Uterus (tissue), 4 donors: ENCODE data around the gene PRKAG2. TPM values are rescaled to one million over a fixed set of nuclear protein-coding genes. Genes with fewer than 3 reads are reported as not detected.

Experiments used
- DNase-seq, 2 donors: peaks; one replicate each; pipeline ENCODE4 v3.0.0-alpha.2; 2019 to 2020
- H3K27ac ChIP-seq, 2 donors: fragments of 200-600 bp; sonication (generic); 1 replicate in 1 of 2; 2 replicates in 1 of 2; pipeline ENCODE4 v1.5.1; 2016 to 2018
- H3K27me3 ChIP-seq, 2 donors: fragments of 200-600 bp; sonication (generic); one replicate each; pipeline ENCODE4 v1.5.1; 2018 to 2019; ENCODE audit warnings: control low read depth in 1 of 2
- H3K36me3 ChIP-seq, 2 donors: fragments of 200-600 bp; sonication (generic); one replicate each; pipeline ENCODE4 v1.5.1; 2019; ENCODE audit warnings: control low read depth in 1 of 2
- H3K4me1 ChIP-seq, 2 donors: fragments of 200-600 bp; sonication (generic); one replicate each; pipeline ENCODE4 v1.5.1; 2018 to 2019; ENCODE audit warnings: control low read depth in 1 of 2
- H3K4me3 ChIP-seq, 2 donors: fragments of 200-600 bp; sonication (generic); 1 replicate in 1 of 2; 2 replicates in 1 of 2; pipeline ENCODE4 v1.5.1; 2018 to 2019; ENCODE audit warnings: mild to moderate bottlenecking in 1 of 2
- H3K9me3 ChIP-seq, 2 donors: fragments of 200-600 bp; sonication (generic); one replicate each; pipeline ENCODE4 v1.5.1; 2019; ENCODE audit warnings: control low read depth in 1 of 2
- CTCF ChIP-seq, 4 experiments: fragments of 200-600 bp in 2 of 4; fragments of 450-650 bp in 2 of 4; sonication (generic) in 2 of 4; IDR thresholded peaks; one replicate each; pipeline ENCODE4 v1.5.1; 2016 to 2019; ENCODE audit warnings: antibody characterized with exemption in 4 of 4, mild to moderate bottlenecking in 2 of 4, moderate library complexity in 1 of 4
- POLR2A ChIP-seq, 2 donors: fragments of 450-650 bp; IDR thresholded peaks; one replicate each; pipeline ENCODE4 v1.6.1; 2016; ENCODE audit warnings: antibody characterized with exemption in 2 of 2, mild to moderate bottlenecking in 1 of 2, moderate library complexity in 1 of 2
- intact Hi-C: fragments of 100-400 bp; cut with DNase I; formaldehyde crosslinking; loops from one replicate; pipeline ENCODE4 v1.15.1; 2023; ENCODE audit warnings: low total_unique reads
- total RNA-seq, 4 donors: library from RNA; depleted of rRNA in 3 of 4; stranded (reverse); fragments of >200 nt in 3 of 4; gene quantifications; one replicate each; pipeline versions ENCODE4 v1.1.0 to v1.2.4, GENCODE V29; 2014 to 2023
- donor health status: DM: yes; HTN: yes; CAD: no.

Gene PRKAG2
- total RNA-seq, 4 donors from 2014 or later = 15.1 to 66.2 (median 33.6) TPM

- H3K36me3 ChIP-seq = no peaks in the 10 kb centered on the region
- no peaks in the 10 kb centered on the region for H3K27me3 ChIP-seq
- no peak overlapping the region for H3K27ac ChIP-seq
- intact Hi-C loops = no loop called here
- H3K9me3 ChIP-seq = no peaks in the 10 kb centered on the region
- no peak for DNase-seq
- H3K4me1 ChIP-seq = no peaks in the 10 kb centered on the region
- no peak for TF ChIP-seq CTCF (IDR thresholded peaks at IDR 0.05)
- no peak for TF ChIP-seq POLR2A (IDR thresholded peaks at IDR 0.05)
- no peak overlapping the region for H3K4me3 ChIP-seq
Measured at GRCh38 chr7:151657173-151657572, 219.7 kb downstream of the PRKAG2 start.

- no peaks in the 10 kb centered on the region for H3K9me3 ChIP-seq
- no peak overlapping the region for H3K4me3 ChIP-seq
- no peak overlapping the region for H3K27ac ChIP-seq
- TF ChIP-seq CTCF (IDR thresholded peaks at IDR 0.05) (no peak), POLR2A (IDR thresholded peaks at IDR 0.05) (no peak)
- H3K36me3 ChIP-seq = no peaks in the 10 kb centered on the region
- intact Hi-C loops = no loop called here
- DNase-seq = no peak
- no peaks in the 10 kb centered on the region for H3K27me3 ChIP-seq
- peaks cover 0 to 12% of the 10 kb centered on the region in 2 donors for H3K4me1 ChIP-seq
Measured at GRCh38 chr7:151655555-151655954, 221.4 kb downstream of the PRKAG2 start.

DNA sequence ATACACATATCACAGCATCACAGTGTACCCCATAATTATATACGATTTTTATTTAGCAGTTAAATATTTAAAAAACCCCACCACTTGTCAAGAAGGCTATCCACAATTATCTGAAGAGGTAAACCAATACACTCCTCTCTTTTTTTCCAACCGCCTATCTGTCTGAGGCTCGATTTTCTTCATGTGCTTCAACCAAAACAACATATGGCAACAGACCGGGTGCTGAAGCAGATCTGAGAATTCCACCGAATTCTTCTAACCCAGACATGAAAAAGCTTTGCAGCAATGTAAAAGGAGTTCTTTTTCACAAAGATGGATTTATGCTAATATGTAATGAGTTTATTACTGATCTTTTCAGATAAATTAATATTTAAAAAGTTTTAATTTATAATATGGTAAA is 224.8 kb downstream of the PRKAG2 start:
- H3K27ac ChIP-seq = peak overlapping the region in 1 of 2 donors; percentile 79
- intact Hi-C loops = no loop called here

DNA sequence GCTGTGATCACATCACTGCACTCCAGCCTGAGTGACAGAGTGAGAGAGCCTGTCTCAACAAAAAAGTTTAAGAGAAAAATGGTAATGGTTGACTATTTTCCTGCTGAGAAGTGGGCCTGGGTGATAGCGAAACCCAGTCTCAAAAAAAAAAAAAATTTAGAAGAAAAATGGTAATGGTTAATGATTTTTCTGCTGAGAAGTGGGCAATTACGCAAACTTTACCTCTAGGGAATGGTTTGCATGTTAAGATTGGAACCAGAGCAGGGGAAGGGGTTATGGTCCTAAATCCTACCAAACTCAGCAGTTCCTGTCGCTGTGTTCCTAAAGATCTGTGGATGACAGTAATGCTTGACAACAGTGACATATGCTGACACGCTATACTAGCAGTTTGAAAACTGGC is 226.8 kb downstream of the PRKAG2 start:
- Histone ChIP-seq H3K9me3 (no peaks in the 10 kb centered on the region), H3K4me3 (no peak overlapping the region), H3K4me1 (peaks cover 0 to 15% of the 10 kb centered on the region in 2 donors), H3K27ac (peak overlapping the region; percentile 70 to 79), H3K36me3 (no peaks in the 10 kb centered on the region), H3K27me3 (no peaks in the 10 kb centered on the region)
- intact Hi-C loops = no loop called here
- TF ChIP-seq CTCF (IDR thresholded peaks at IDR 0.05) (no peak), POLR2A (IDR thresholded peaks at IDR 0.05) (no peak)
- DNase-seq = no peak

More for the DNA sequence above, 224.8 kb downstream of the PRKAG2 start:
- Histone ChIP-seq H3K36me3 (no peaks in the 10 kb centered on the region), H3K4me1 (peaks cover 0 to 15% of the 10 kb centered on the region in 2 donors), H3K4me3 (no peak overlapping the region), H3K27me3 (no peaks in the 10 kb centered on the region), H3K9me3 (no peaks in the 10 kb centered on the region)
- no peak for DNase-seq
- TF ChIP-seq CTCF (IDR thresholded peaks at IDR 0.05) (no peak), POLR2A (IDR thresholded peaks at IDR 0.05) (no peak)

DNA sequence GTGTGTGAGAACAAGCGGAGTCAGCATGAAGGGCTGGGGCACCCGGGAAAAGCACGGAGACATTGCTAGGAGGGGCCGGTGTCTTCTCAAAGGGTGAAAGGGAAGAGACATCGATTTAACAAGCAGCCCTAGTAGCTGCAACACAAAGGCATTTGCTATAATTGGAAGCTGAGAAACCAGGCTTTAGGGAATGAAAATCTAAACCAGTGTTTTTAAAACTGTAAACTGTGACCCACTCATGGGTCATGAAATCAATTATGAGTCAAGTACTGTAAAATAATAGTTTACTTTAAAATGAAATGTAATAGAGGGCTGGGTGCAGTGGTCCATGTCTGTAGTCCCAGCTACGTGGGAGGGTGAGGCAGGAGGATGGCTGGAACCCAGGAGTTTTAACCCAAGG is 228.5 kb downstream of the PRKAG2 start:
- intact Hi-C loops = no loop called here
- no peak overlapping the region for H3K27ac ChIP-seq
- H3K4me1 ChIP-seq = peaks cover 0 to 15% of the 10 kb centered on the region in 2 donors
- no peak overlapping the region for H3K4me3 ChIP-seq
- H3K9me3 ChIP-seq = no peaks in the 10 kb centered on the region
- no peaks in the 10 kb centered on the region for H3K27me3 ChIP-seq
- DNase-seq = no peak
- H3K36me3 ChIP-seq = no peaks in the 10 kb centered on the region
- TF ChIP-seq CTCF (IDR thresholded peaks at IDR 0.05) (no peak), POLR2A (IDR thresholded peaks at IDR 0.05) (no peak)
